HG02588 (cell line): Measurements from ENCODE around the gene BAMBI.

Experiments used
- ATAC-seq: cut with Tn5 transposase; IDR thresholded peaks from one replicate; pipeline ENCODE4 v1.9.1; 2021; ENCODE audit warnings: mild to moderate bottlenecking, moderate library complexity; ENCODE audit not compliant: unreplicated experiment

BAMBI gene

DNA sequence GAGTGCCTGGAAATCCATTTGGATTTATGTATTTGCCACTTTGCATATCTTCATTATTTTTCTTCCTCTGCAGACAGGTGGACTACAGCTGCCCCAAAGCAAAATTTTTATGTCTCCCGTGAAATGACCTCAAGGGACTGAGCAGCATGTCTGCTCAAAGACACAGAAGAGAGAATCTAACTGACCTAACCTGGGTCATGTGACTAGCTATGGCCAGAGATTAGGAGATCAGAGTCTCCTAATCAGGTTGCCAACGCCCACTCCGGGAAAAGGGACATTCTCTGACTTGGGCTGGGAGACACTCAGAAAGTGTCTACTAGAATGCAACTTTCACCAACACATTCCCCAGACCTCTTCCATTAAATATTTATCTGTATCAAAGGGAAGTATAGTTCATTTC lies 2.5 kb upstream of the BAMBI start:
- no peak for ATAC-seq

DNA sequence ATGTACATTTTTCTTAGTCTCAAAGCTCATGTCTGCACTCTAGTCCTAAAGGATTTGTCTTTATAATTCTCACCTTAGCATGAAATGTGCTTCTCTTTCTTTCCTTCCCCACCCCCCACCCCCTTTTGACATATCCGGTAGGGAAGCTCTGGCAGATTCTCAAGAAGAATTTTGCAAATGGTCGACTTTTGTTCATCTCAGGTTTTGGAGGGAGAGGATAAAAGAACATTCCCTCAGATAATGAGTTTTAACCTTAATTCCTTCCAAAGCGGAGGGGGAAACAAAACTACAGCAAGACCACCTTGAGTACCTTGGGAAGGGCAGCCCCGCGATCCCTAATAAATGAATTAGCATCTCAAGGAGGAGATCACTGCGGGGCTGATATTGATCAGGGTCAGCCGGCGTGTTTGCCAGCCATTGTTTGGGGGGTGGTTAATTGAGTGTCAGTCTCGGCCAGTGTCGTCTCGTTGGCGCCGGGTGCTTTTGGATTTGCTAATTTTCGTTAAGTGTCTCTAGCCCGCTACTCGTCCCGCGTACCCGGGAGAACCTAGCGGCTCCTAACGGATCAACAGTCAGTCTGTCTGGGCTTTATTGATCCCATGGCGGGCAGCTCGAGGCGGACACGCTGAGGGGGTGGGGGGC lies 874 bp upstream of the BAMBI start:
- ATAC-seq, result no peak

DNA sequence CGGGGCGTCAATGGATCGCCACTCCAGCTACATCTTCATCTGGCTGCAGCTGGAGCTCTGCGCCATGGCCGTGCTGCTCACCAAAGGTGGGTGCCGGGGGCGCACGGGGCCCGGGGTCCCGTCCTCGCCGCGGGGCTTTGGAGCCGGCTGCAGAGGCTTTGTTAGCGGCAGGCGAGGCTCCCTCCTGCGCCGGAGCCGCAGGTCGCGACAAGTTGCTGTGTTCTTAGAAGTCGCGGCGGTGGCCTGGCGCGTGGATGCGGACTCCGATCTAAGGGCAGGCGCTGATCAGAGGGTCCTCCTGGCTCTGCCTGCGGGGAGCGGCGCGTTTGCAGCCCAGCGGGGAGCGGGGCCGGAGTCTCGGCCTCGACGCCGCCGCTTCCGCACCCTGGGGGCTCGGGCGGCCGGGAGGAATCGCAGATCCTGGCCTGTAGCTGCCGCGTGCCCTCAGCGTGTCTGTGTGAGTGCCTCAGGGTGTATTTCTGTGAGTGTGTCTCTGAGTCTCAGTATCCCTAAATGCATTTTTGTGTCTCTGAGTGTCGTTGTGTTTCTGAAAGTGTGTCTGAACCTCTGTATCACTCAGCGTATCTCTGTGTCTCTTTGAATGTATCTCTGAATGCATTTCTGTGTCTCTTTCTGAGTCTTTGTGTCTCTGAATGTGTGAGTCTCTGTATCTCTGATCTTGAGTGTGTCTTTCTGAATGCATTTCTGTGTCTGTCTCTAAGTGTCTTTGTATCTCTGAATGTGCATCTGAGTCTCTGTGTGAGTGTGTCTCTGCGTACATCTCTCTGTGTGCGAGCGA lies 766 bp downstream of the BAMBI start:
- ATAC-seq, result no peak

DNA sequence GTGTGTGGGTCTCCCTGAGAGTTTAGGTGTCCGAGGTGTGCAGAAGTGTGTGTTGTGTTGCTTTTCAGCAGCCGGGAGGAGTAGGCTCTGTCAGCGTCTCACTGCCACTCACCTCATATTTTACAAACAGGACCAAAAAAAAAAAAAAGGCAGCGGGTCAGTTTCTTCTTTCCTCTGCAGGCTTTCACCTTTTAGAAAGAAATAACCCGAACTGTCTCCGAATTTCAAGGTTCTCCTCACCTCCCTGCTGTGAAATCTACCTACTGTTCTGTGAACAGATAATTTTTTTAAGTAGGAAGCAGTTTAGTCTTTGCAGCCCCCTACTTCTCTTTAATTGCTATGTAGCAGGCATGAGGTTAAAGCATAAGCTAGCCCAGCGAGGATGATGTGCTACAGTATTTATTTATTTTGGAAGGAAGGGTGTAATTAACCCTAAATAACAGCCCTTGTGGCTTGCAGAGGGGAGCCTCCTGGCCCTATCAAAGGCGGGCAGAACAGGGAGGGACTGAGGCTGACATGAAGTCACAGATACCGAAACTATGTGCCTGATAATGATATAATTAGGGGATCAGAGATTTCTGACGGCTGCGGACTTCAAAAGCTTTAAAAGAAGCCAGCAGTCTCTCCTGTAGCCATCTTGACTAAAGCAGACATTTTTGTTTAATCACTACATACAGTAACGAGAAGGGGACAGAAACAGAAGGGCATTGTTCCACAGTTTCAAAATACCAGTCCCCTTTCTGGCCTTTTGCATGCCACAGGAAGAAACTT lies 1.6 kb downstream of the BAMBI start:
- no peak for ATAC-seq

GRCh38 chr10:28679581-28680357 lies 2.4 kb downstream of the BAMBI start:
- no peak for ATAC-seq

DNA sequence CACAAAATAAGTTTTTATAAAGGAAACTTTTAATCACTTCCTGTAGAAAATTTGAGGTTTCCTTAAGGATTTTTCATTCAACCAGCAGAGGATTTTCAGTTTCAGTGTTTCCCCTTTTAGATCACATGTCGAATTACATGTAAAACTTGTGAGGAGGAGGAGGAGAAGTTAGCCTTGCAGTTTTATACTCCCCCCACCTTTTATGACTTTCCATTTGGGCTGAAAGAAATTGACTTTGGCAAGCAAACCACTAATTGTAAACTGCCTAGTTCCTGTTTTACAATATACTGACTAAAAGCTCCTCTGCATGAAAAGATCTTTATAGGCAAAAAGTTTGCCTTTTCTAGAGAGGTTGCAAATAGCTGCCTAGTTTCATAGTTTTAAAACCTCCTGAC lies 3.0 kb downstream of the BAMBI start:
- ATAC-seq, result no peak

DNA sequence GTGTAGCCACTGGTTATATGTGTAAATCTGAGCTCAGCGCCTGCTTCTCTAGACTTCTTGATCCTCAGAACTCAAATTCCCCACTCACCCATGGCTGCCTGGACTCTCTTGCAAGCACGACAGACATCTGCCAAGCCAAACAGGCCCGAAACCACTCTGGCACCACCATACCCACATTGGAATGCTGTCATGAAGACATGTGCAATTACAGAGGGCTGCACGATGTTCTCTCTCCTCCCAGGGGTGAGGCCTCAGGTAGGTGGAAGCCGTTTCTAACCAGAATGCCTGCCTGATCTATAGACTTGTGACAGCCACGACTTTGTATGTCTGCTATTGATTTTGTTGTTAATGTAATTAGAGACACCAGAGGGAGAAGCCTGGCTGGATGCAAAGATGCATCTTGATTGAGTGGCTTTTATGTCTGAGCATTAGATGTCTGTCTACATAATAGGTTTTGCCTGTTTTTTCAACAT lies 4.0 kb downstream of the BAMBI start:
- no peak for ATAC-seq

GRCh38 chr10:28681928-28682750 lies 4.8 kb downstream of the BAMBI start:
- no peak for ATAC-seq

DNA sequence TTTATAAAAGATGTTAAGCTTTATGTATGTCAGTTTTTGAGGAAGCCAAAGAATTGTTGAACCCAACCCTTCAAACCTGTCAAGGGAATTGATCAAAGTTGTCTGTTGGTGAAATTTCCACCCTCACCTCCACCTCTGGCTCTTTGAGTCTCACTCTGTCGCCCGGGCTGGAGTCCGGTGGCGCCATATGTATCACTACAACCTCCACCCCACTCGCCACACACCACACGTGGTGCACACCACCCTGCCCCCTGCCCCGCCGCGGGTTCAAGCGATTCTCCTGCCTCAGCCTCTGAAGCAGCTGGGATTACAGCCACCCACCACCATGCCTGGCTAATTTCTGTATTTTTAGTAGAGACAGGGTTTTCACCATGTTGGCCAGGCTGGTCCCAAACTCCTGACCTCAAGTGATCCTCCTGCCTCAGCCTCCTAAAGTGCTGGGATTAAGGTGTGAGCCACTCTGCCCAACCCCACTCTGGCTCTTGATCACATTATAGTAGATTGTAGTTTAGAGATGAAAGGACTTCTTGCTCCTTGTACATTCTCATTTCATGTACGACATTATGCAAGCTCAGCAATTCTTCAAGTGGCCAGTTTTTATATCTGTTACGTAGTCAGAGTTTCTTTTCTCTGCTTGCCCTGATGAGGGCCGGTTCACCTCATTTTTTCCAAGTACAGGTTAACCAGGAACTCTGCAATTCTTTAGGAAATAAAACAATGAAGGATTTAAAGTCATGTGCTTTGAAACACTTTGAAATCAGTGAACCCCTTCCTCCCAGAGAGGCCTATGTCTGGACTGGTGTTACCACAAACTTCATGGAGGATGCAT lies 7.0 kb downstream of the BAMBI start:
- no peak for ATAC-seq

GRCh38 chr10:28684986-28685580 lies 7.8 kb downstream of the BAMBI start:
- no peak for ATAC-seq

GRCh38 chr10:28685717-28686116 lies 8.4 kb downstream of the BAMBI start:
- ATAC-seq, result no peak

DNA sequence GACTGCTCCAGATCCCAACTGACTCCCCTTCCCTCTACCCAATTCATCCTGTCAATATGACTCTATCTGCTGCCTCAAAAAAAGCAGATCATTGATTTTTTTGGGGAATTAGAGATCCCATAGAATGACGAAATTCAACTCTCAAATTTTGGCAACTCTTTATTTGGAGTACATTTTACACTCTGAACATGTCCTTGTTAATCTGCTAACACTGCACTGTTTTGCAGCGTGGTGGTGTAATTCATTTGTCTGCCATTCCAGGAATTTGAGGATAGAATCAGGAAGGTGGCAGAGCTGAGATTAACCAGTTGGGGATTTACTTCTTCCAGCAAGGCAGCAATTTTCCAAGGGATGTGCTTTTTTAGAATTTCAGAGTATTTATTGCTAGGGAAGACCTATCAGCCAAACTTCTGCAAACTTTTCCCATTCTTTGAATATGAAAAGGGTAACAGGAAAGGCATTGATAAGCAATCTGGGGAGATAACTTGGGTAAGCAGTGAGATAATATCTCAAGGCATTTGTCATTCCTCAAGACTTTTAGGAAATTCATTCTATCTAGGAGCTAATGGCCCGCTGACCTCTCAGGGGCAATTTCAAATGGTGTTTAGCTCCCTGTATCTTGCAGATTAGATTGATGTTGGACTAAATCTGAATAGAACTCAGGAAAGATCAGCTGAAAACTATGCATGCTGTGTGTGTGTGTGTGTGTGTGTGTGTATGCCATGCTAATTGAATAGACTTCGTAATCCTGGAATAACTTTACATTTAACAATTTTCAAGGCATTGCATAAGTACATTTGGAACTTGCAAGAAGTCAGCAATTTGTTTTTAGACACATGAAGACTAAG lies 9.7 kb downstream of the BAMBI start:
- ATAC-seq, result no peak

DNA sequence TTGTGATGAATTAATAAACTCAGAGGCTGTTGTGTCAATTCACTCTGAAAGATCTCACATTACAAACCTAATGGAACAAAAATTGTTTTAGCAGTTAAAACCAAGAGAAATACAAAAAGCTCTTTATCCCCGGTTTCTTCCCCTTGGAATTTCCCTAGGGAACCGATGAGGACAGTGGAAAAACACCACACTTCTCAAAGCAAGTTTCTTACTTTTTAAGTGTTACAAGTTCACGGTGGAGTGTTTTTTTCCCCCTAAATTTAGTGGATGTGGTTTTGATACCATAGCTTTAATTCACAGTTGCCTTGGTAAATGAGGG lies 10.3 kb downstream of the BAMBI start:
- no peak for ATAC-seq

DNA sequence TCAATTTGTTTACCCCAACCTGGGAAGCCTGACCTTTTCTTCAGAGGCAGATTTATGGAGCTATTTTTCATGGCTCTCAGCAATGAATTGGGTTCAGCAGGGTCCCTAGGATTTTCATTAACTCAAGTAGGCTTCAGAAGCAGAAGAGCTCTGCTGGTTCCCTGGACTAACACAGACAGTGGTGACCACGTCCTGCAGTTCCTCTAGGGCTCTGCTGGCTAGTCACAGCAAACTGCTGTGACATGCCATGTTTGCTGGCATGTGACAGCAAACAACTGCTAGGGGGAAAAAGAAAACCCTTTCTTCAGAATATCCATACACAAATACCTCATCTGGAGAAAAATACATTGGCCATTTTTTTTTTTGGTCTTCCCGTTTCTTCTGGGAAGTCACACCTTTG lies 13.2 kb downstream of the BAMBI start:
- no peak for ATAC-seq

DNA sequence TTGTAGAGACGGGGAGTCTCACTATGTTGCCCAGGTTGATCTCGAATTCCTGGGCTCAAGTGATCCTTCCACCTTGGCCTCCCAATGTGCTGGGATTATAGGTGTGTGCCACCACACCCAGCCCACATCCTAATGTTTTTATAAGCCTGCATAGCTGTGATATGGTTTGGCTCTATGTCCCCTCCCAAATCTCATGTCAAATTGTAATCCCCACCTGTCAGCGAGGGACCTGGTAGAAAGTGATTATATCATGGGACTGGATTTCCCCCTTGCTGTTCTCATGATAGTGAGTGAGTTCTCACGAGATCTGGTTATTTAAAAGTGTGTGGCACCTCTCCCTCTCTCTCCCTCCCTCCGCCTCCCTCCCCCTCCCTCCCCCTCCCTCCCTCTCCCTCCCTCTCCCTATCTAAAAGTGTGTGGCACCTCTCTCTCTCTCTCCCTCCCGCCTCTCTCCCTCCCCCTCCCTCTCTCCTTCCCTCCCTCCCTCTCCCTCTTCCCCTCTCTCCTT lies 13.9 kb downstream of the BAMBI start:
- ATAC-seq, result no peak

GRCh38 chr10:28692050-28692449 lies 14.7 kb downstream of the BAMBI start:
- ATAC-seq, result no peak

GRCh38 chr10:28694530-28694929 lies 17.2 kb downstream of the BAMBI start:
- no peak for ATAC-seq

DNA sequence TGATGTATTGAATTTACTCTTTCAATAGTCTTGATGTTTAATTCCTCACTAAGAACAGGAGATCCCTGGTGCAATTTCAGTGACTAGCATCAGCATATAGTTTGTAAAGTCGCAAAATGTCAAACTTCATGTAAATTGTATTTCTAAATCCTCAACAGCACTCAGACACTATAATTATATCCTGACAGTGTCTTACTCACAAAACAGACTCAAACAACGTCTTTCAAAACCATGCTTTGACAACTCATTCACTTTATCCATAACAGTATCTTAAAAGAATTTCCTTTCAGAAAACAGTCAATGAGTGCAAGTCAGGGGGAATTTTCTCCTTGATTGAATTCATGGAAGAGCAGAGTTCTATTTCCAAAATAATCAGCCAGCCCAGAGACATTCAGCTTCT lies 20.8 kb downstream of the BAMBI start:
- ATAC-seq, result no peak
